ENCODE data around the gene FAM193B.
"Not testable (repeated sequence)": the region's sequence is repeated elsewhere in the genome, so short reads cannot be mapped to it uniquely, and the experiment has no call there.

The FAM193B gene

GRCh38 chr5:177536386-177536785 lies 18.0 kb downstream of the FAM193B start:
- no peak for DNase-seq

- DNase-seq: no peak
Observed at GRCh38 chr5:177535125-177535524, 19.2 kb downstream of the FAM193B start.

- not testable (repeated sequence) for DNase-seq
Observed at GRCh38 chr5:177534433-177534832, 19.9 kb downstream of the FAM193B start.

DNA sequence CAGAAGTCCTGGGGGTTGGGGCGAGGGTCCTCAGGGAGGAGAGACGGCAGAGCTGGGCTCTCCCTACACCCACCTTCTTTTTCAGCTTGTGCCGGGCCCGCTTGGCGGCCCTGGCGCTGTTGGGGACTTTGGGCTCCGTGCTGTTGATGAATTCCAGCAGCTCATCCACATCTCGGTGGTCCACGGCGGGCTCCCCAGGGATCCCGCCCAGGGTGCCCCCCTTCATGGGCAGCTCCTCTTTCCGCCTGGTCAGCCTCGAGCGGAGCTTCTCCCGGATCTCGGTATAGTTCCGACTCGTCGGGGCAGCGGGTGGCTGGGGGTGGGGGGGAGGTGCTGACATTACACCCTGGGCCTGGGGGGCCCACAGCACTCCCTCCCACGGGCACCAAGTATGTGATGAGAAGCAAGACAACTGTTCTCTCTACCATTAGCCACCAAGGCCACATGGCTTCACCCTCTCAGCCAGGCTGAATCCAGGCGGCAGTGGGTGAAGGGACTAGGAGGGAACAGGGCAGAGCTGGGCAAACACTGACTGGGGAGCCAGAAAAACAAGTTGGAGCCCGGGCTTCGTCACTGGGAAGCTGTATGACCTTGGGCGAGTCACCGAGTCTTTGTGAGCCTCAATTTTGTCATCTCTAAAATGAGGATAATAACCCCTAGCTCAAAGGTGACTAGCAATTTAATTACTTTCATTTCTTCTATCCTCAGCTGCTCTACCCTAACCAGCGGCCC lies 23.0 kb downstream of the FAM193B start:
- DNase-seq: no peak

DNA sequence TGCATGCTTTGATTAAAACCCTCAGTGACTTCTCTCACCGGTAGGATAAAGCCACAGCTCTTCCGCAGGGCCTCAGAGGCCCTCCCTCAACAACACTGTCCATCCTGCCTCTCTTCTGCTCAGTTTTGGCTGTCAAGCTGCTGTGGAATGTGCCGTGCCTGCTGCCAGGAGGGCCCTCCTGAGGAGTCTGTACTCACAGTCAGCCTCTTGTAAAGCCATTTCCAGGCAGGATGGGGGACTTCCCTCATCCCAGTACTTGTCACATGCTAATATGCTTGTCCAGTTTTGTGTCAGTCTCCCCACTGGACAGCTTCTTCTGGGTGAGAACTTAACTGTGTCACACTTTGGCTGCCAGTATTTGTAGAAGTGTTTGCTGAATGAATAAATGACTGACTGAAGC lies 23.7 kb downstream of the FAM193B start:
- no peak for DNase-seq

DNA sequence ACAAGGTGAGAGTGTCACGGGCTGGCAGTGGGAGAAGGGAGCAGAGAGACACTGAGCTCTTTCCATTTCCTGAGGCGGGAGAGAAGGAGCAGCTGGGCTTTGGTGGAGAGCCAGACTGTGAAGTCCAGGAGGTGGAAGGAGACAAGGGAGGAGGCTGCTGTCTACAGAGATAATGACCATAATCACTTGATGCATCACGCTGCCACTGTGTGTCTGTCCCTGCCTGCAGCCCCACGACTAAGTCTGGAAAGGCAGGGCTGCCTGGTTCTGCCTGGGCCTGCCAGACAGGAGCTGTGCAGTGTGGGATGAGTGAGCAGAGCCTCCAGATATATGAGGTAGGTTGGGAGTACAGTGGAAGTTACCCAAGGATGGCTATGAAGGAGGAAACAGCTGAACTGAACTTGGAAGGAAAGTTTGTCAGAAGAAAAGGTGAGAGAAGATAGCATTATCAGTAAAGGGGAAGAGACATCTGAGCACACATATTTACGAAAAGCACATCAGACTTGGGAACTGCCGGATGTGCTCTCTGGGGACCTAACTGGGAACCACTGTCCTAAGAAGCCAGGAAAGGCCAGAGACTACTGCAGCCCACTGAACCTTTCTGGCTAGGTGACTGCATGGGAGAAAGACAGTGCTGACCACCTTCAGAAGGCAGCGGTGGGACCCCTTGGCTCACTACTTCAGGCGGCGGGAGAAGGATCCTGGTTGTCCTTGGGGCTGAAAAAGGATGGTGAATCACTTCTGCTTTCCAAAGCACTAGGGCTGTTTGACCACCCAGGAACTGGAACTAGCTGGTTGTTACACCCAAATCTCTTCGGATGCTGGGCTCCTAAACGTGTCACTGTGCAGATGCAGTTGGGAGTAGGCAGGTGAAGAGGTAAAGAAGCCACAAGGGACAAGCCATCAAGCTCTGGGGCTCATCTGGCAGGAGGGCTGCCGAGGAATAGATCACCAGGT lies 24.8 kb downstream of the FAM193B start:
- no peak for DNase-seq

DNA sequence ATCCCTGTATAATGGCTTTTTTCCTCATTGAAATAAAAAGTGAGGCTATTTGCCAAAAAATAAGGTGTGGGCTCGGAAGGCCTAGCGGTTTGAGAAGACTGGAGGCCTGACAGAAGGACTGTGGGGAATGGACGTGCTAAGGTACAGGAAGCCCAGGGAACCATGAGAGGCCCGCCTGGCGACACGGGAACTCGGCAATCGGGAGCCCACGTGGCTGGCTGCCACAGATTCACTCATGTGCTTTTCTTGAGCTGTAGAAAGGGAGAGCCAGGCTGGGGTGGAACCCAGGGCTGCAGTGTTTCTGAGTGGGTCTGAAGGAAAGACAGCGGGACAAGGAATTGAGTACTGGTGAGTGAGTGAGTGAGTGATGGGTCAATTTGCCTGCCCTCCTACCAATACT lies 25.7 kb downstream of the FAM193B start:
- DNase-seq: no peak

DNA sequence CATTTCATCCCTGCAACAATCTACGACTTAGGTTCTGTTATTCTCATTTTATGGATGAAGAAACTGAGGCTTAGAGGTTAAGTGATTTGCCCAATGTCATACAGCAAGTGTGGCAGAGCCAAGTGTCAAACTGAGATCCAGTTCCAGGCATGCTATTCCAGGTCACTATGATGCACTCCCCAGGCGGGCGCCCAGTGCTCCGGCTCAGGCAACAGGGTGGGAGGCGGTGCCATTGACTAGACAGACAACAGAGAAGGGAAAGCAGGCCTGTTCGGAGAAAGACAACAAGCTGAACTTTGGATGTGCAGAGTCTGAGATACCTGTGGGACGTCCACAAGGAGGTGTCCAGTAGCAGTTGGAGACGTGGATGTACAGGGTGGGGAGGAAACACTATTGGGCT lies 26.8 kb downstream of the FAM193B start:
- DNase-seq: no peak

- no peak for DNase-seq
Observed at GRCh38 chr5:177526791-177527190, 27.6 kb downstream of the FAM193B start.

DNA sequence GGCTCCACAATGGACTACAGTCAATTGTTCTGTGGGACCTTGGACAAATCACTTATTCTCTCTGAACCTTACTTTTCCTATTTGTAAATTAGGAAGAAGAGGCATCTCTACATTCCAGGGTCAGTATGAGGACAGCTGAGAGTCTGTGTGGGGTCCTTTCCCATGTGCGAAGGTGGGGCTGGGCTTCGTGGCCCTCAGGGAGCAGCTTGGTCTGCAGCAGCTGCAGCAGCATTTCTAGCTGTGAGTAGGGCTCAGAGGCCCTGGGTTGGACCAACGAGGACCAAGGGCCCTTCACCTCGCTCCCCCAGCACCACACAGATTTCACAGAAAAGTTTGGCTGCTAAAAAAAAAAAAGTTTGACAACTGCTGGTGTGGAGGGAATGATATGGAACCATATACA lies 28.2 kb downstream of the FAM193B start:
- DNase-seq: no peak

DNA sequence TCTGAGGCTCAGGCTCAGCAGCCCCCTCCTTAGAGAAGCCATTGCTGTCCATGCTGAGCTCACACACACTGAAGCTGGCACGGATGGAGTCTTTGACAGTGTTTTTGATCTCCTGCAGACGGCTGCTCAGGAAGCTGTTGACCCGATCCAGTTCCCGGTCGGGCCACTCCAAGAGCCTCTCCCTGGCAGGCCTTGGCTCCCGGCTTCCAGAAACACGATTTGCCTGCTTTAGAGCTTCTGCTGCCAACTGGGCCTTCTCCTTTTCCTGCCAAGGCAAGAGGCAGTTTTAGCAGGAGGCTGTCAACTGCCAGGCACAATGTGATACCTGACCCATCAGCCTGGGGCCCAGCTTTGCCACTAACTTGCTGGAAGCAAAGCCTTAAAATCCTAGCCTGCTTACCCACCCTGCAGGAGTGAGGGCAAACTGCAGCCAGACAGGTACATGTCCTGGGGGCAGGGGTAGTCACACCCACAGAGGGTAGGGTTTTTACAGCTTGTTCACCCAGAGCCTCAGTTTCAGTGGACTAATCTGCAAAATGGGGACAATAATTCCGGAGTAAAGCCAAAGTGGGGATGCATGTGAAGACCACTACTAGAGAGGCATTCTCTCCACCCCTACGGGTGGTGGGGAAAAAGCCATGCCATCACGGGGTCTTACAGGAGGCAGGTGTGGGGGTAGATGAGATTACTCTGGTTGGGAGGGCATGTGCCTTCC lies 29.3 kb downstream of the FAM193B start:
- no peak for DNase-seq

DNA sequence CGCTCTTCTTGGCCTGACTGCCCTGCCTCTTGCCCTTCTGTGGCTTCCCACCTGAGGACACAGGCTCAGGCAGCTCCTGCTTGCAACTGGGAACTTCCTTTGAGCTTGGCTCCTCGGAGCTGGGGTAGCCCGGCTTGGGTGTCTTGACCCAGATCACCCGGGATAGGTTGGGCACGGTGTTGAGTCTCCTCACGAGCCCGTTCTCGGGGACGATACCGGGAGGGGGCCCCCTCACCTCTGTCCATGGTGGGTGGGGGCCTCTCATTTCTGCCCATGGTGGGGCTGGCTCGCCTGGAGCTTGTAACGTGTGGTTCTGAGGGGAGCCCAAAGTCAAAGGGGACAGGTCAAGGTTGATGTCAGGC lies 29.8 kb downstream of the FAM193B start:
- DNase-seq: no peak

DNA sequence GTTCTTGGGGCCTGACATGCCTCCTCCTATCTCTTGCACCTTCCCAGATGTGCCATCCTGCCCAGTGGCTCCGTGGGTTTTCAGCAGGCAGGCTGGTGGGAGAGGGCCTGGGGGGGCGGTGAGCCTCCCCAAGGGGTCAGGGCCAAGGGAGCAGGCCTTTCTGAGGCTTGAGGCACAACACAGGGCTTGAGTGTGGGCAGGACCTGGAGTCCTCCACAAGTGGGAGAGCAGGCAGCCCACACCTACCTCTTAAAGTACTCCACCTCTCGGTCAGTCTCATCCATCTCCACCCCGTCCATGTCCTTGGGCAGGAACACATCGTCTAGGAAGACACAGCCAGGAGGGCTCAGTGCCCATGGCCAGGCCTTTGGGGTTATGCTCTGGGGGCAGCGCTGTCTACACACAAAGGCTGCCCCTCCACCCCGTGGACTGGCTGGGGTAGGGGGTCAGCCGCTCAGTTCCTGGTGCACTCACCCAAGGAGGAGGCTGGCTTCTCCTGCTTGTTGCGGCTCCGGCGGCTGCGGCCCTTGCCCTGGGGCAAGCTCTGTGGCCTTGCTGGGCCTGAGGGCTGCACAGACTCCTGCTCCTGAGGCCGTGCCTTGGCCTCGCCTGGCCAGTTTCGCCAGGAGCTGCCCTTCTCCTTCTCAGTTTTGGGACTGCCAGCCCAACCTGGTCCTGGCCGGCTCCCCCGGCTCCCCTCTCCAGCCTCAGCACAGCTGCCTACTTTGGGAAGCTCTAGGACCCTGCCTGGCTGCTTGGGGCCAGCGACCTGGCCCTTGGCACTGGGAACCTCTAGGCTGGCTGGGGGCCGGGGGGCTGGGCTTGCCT lies 30.4 kb downstream of the FAM193B start:
- DNase-seq: no peak

DNA sequence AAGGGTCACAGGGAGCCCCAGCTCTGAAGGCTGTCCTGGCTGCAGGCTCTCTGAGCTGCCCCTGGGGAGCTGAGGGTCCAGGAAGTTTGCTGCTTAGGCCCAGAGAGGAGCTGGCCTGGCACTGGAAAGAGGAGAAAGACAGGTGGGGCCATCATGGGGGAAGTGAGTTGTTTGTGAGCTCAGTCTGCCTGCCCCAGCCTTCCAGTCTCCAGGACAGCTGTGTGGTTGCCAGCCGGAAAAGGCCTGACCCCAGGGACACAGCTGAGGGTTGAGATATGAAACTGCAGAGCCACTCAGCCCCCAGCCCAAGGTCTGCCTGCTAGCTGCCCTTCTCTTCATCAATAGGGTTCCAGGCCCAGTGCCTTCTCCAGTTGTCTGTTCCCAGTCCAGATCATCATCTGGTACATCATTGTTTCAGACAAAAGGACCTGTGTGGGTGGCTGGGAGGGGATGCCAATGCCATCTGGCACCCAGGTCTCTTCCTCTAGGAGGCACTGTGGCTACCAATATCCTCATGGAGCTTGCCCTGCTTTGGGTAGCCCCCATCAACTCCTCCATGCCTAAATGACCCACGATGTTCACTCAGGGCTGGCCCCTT lies 33.3 kb downstream of the FAM193B start:
- DNase-seq: no peak

GRCh38 chr5:177520271-177520670 lies 34.1 kb downstream of the FAM193B start:
- DNase-seq: no peak

GRCh38 chr5:177519463-177520235 lies 34.7 kb downstream of the FAM193B start:
- no peak for DNase-seq

DNA sequence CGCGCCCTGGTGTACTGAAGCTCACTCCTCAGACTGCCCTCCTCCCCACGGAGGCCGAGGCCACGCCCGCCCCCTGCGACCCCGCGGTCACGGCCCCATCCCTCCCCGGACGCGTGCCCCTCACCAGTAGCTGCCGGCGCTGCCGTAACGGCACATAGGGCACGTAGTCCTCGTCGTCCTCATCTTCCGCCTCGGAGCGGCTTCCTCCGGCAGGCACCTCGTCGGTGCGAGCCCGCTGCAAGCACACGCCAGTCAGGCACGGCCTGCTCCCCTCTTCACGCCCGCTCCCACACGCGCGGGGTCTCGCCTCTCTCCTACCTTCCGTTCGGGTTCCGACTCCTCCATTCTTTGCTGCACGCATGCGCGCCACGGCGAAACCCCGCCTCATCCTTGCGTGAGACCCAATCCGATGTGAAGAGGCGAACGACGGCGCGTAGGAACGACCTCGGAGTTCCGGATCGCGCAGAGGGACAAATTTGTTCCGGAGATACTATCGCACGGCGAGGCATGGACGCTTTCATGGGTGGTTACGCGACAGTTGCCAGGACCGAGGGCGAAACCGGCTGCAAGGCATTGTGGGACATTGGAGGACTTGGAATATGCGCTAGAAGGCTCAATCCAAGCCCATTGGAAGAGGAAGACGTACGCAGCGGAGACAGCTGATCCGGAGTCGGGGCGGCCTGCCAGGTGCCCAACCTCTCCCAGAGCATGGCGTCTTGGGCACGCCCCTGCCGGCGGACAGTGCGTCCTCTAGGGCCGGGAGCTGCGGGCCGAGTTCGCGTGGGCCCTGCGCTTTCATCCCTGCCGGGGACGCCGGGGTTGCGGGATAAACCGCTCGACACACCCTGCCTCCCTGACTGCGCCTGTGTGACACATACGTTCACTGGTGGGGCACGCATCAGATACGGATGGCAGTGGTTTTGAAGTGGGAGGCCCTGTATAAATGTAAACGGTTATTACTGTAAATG lies 37.5 kb downstream of the FAM193B start, which contains the start of gene DDX41:
Gene DDX41 (minus strand): TSS at position 361 of the 968 bp plus-strand sequence. CDS start 16 bp downstream, at position 345.
- peak; percentile 93 for DNase-seq

DNA sequence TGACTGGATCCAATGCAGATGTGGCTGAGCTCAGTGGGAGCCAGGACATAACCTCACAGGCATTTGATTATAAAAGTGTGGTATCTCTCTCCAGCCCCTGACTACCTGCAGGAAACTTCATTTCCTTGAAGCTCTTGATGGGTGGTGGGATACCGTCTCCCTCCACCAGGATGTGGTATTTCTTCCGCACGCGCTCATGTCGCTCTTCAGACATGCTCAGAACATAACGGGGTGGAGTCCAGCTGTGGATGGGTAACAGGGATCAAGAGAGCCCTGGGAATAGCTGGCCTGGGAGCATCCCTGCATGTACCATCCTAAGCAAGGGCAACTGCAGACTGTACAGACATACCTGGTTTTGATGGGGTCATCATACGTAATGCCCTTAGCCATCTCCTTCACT lies 38.8 kb downstream of the FAM193B start:
- DNase-seq: no peak

- no peak for DNase-seq
Observed at GRCh38 chr5:177514541-177514940, 39.8 kb downstream of the FAM193B start.

DNA sequence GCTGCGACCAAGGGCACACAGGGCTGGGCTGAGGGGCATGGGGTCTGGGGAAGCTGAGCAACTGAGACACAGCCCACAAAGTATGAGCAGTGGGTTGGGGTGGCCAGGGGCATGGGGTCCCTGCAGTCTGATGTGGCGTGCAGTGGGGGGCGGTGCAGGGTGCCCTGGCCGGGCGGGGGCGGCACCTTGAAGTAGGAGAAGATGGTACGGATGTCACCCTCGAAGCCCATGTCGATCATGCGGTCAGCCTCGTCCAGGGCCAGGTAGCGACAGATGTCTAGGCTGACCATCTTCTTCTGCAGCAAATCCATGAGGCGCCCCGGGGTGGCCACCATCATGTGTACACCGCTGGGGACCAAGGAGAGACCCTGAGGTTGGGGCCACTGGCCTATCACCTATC lies 40.9 kb downstream of the FAM193B start:
- no peak for DNase-seq

All from activated effector memory CD4-positive, alpha-beta T cell treated with Interleukin-2 at 50 U/mL for 16 hours (primary cell).